ENCODE data around the gene ZFHX3. TPM values are rescaled to one million over a fixed set of nuclear protein-coding genes. Genes with fewer than 3 reads are reported as not detected.

Gene ZFHX3
- total RNA-seq, 1 donor from 2014 or later = 51.4 TPM

GRCh38 chr16:72852421-72852820, 195.5 kb downstream of the ZFHX3 start:
- no peak for DNase-seq (ENCODE audit: low spot score)

- DNase-seq (ENCODE audit: low spot score) = no peak
Measured at GRCh38 chr16:72850853-72851252, 197.1 kb downstream of the ZFHX3 start.

GRCh38 chr16:72850021-72850420, 197.9 kb downstream of the ZFHX3 start:
- no peak for DNase-seq (ENCODE audit: low spot score)

- peak; percentile 92 for DNase-seq (ENCODE audit: low spot score)
Measured at GRCh38 chr16:72848759-72849664, 198.9 kb downstream of the ZFHX3 start.

GRCh38 chr16:72848028-72848400, 199.9 kb downstream of the ZFHX3 start:
- DNase-seq (ENCODE audit: low spot score) = peak; percentile 31

- DNase-seq (ENCODE audit: low spot score) = peak; percentile 44
Measured at GRCh38 chr16:72847187-72848027, 200.5 kb downstream of the ZFHX3 start.

- DNase-seq (ENCODE audit: low spot score) = no peak
Measured at GRCh38 chr16:72846594-72846993, 201.3 kb downstream of the ZFHX3 start.

- no peak for DNase-seq (ENCODE audit: low spot score)
Measured at GRCh38 chr16:72845322-72846020, 202.5 kb downstream of the ZFHX3 start.

GRCh38 chr16:72844225-72844920, 203.6 kb downstream of the ZFHX3 start:
- DNase-seq (ENCODE audit: low spot score) = no peak

- no peak for DNase-seq (ENCODE audit: low spot score)
Measured at GRCh38 chr16:72841506-72841905, 206.4 kb downstream of the ZFHX3 start.

- DNase-seq (ENCODE audit: low spot score) = no peak
Measured at GRCh38 chr16:72840631-72841381, 207.1 kb downstream of the ZFHX3 start.

GRCh38 chr16:72838951-72839350, 209.0 kb downstream of the ZFHX3 start:
- DNase-seq (ENCODE audit: low spot score) = no peak

GRCh38 chr16:72838586-72838910, 209.4 kb downstream of the ZFHX3 start:
- no peak for DNase-seq (ENCODE audit: low spot score)

- no peak for DNase-seq (ENCODE audit: low spot score)
Measured at GRCh38 chr16:72837846-72838585, 209.9 kb downstream of the ZFHX3 start.

- no peak for DNase-seq (ENCODE audit: low spot score)
Measured at GRCh38 chr16:72836985-72837384, 210.9 kb downstream of the ZFHX3 start.

GRCh38 chr16:72836181-72836580, 211.7 kb downstream of the ZFHX3 start:
- no peak for DNase-seq (ENCODE audit: low spot score)

- DNase-seq (ENCODE audit: low spot score) = no peak
Measured at GRCh38 chr16:72835086-72835485, 212.8 kb downstream of the ZFHX3 start.

GRCh38 chr16:72834499-72834898, 213.4 kb downstream of the ZFHX3 start:
- no peak for DNase-seq (ENCODE audit: low spot score)

- DNase-seq (ENCODE audit: low spot score) = no peak
Measured at GRCh38 chr16:72833969-72834368, 214.0 kb downstream of the ZFHX3 start.

- no peak for DNase-seq (ENCODE audit: low spot score)
Measured at GRCh38 chr16:72833482-72833881, 214.4 kb downstream of the ZFHX3 start.

All from mucosa of gallbladder (tissue), 1 donor.